Neural crest cell (in vitro differentiated cells): ENCODE measurements around the gene NFATC3. TPM values are rescaled to one million over a fixed set of nuclear protein-coding genes. Genes with fewer than 3 reads are reported as not detected.

Experiments used
- DNase-seq: peaks from one replicate; pipeline ENCODE4 v3.0.0; 2021; ENCODE audit warnings: low read depth, mixed read lengths, low spot score
- H3K27ac Mint-ChIP-seq: one replicate; pipeline ENCODE4 v1.8.0; 2021; ENCODE audit warnings: mild to moderate bottlenecking, mixed read lengths; ENCODE audit not compliant: unreplicated experiment
- H3K27me3 Mint-ChIP-seq: 2 replicates; pipeline ENCODE4 v1.8.0; 2021; ENCODE audit warnings: low read depth, mild to moderate bottlenecking, mixed read lengths
- H3K36me3 Mint-ChIP-seq: 2 replicates; pipeline ENCODE4 v1.8.0; 2021; ENCODE audit warnings: low read depth, mild to moderate bottlenecking, mixed read lengths
- H3K4me1 Mint-ChIP-seq: 2 replicates; pipeline ENCODE4 v1.8.0; 2021; ENCODE audit warnings: mixed read lengths
- H3K4me3 Mint-ChIP-seq: one replicate; pipeline ENCODE4 v1.8.0; 2021; ENCODE audit warnings: mild to moderate bottlenecking, mixed read lengths
- H3K9me3 Mint-ChIP-seq: 2 replicates; pipeline ENCODE4 v1.8.0; 2021; ENCODE audit warnings: mixed read lengths
- total RNA-seq: library from RNA; stranded (reverse); gene quantifications from 2 replicates; pipeline ENCODE4 v1.2.1, GENCODE V29; 2021
- TF ChIP-seq, protein P1 (sequence below): fragments of 200-600 bp; sonication (generic); conservative IDR thresholded peaks from 2 replicates; pipeline ENCODE4 v1.5.0; 2021; ENCODE audit warnings: antibody characterized with exemption, mild to moderate bottlenecking

The NFATC3 gene
- total RNA-seq, 1 donor from 2014 or later, result 64.9 TPM

DNA sequence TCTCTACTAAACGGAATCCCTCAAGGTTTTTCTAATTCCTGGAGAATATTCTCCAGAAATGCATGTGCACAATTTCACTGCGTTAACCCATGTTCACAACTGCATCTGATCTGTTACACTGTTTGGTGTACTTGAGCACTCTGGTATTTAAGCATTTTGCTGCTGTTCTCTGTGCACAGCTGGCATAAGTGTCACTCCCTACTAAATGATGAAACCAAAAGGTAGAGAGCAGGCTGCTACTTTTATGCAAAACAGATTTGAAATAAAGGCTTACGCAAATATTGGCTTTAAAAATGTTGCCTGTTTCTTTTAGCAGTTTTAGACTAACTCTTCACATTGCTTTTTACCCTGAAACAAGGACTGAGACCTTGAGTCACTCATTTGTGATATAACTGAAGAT lies 109.1 kb downstream of the NFATC3 start:
- peaks cover 7% of the 10 kb centered on the region for H3K4me1 Mint-ChIP-seq
- TF ChIP-seq, protein P1, sequence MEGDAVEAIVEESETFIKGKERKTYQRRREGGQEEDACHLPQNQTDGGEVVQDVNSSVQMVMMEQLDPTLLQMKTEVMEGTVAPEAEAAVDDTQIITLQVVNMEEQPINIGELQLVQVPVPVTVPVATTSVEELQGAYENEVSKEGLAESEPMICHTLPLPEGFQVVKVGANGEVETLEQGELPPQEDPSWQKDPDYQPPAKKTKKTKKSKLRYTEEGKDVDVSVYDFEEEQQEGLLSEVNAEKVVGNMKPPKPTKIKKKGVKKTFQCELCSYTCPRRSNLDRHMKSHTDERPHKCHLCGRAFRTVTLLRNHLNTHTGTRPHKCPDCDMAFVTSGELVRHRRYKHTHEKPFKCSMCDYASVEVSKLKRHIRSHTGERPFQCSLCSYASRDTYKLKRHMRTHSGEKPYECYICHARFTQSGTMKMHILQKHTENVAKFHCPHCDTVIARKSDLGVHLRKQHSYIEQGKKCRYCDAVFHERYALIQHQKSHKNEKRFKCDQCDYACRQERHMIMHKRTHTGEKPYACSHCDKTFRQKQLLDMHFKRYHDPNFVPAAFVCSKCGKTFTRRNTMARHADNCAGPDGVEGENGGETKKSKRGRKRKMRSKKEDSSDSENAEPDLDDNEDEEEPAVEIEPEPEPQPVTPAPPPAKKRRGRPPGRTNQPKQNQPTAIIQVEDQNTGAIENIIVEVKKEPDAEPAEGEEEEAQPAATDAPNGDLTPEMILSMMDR, result no peak
- no peak overlapping the region for H3K27ac Mint-ChIP-seq
- H3K36me3 Mint-ChIP-seq, result peaks cover 18% of the 10 kb centered on the region
- no peak overlapping the region for H3K4me3 Mint-ChIP-seq
- no peaks in the 10 kb centered on the region for H3K27me3 Mint-ChIP-seq
- H3K9me3 Mint-ChIP-seq, result no peaks in the 10 kb centered on the region
- no peak for DNase-seq

DNA sequence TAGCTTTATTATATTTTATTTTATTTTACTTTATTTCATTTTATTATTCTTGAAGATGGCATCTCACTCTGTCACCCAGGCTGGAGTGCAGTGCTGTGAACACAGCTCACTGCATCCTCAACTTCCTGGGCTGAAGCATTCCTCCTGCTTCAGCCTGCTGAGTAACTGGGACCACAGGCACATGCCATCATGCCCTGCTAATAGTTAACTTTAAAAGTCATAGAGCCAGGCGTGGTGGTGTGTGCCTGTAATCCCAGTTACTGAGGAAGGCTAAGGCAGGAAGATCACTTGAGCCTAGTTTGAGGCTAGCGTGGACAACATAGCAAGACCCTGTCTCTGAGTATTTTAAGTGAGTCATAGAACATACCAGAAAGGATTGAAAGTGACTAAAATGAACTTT lies 112.1 kb downstream of the NFATC3 start:
- no peaks in the 10 kb centered on the region for H3K9me3 Mint-ChIP-seq
- TF ChIP-seq, protein P1, result no peak
- H3K4me3 Mint-ChIP-seq, result no peak overlapping the region
- H3K27me3 Mint-ChIP-seq, result no peaks in the 10 kb centered on the region
- H3K36me3 Mint-ChIP-seq, result peaks cover 6% of the 10 kb centered on the region
- DNase-seq, result no peak
- no peak overlapping the region for H3K27ac Mint-ChIP-seq
- H3K4me1 Mint-ChIP-seq, result peaks cover 6% of the 10 kb centered on the region

DNA sequence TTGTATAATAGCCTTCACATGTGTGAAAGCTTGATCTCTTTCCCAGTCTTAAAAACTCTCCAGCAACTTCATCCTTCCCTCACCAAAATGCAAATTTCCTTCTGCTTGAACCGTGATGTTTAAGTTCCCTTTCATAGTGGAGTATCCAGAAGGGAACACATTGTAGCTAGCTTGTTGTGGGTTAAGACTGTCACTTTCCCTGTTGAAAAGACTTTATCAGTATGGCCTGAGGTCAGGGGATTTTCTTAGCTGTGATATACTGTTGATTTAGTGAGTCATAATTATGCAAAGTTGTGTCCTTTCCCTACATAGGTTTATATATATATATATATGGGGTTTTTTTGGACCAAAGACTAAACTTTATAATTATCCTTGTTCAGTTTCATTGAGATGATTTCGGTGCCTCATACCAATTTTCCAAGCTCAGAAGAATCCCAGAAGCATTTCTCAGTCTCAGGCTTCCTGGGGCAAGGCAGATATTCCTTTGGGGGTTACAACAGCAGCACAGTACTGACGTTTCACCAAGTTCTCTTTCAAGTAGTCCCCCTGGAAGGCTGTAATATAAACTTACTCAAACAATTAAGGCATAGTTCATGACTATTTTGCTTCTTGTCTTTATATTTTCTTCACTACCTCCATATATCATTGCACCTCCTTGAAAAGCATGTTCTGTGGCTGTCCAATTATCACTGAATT lies 115.1 kb downstream of the NFATC3 start:
- Mint-ChIP-seq H3K27ac (no peak overlapping the region), H3K27me3 (no peaks in the 10 kb centered on the region), H3K36me3 (no peaks in the 10 kb centered on the region), H3K9me3 (no peaks in the 10 kb centered on the region), H3K4me3 (no peak overlapping the region), H3K4me1 (peaks cover 6% of the 10 kb centered on the region)
- DNase-seq, result no peak
- TF ChIP-seq, protein P1, result no peak

DNA sequence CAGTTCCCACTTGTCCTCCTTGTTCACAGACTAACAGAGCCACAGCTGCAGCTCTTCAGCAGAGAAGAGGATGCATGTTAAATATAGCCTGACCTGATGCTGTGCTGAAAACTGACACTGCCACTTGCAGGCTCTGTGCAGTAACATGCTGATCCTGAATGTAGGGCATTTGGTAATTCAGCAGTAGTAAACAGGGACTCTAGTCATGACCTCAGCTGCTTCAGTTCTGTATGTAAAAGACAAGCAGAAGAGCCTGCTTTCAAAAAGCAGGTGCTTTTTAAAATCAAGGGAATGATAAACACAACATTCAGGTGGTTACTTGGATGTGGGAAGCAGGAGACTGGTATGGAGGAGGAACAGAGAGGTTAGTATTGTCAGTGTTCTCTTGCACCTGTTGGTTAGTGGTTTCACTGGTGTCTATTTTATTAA lies 116.9 kb downstream of the NFATC3 start:
- H3K27me3 Mint-ChIP-seq, result no peaks in the 10 kb centered on the region
- peaks cover 6% of the 10 kb centered on the region for H3K4me1 Mint-ChIP-seq
- TF ChIP-seq, protein P1, result no peak
- H3K9me3 Mint-ChIP-seq, result no peaks in the 10 kb centered on the region
- H3K4me3 Mint-ChIP-seq, result no peak overlapping the region
- no peaks in the 10 kb centered on the region for H3K36me3 Mint-ChIP-seq
- DNase-seq, result no peak
- H3K27ac Mint-ChIP-seq, result no peak overlapping the region

DNA sequence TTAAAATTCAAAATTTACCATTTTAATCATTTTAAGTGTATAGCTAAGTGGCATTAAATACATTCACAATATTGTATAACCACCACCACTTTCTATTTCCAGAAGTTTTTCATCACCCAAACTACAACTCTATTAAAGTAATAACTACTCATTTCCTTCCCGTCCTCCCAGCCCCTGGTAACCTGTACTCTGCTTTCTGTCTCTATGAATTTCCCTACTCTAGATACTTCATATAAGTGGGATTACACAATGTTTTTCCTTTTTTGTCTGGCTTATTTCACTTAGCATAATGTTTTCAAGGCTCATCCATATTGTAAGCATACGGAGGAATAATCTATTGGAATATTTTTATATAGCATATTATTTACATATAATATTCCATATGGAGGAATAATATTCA lies 121.1 kb downstream of the NFATC3 start:
- Mint-ChIP-seq H3K36me3 (peaks cover 4% of the 10 kb centered on the region), H3K27me3 (no peaks in the 10 kb centered on the region), H3K4me1 (no peaks in the 10 kb centered on the region), H3K4me3 (no peak overlapping the region), H3K9me3 (no peaks in the 10 kb centered on the region), H3K27ac (no peak overlapping the region)
- TF ChIP-seq, protein P1, result no peak
- DNase-seq, result no peak
